A673 (cell line): Measurements from ENCODE around the gene COPS7A. TPM values are rescaled to one million over a fixed set of nuclear protein-coding genes. Genes with fewer than 3 reads are reported as not detected.
"Not testable (repeated sequence)": the region's sequence is repeated elsewhere in the genome, so short reads cannot be mapped to it uniquely, and the experiment has no call there.

Source experiments
- BruUV-seq: library from RNA; stranded (reverse); fragments of 400-500 nt; replicated peaks from 2 replicates; lab custom pipeline; 2021; lab: Mats Ljungman, UMichigan
- CTCF ChIA-PET: fragments of 300-600 bp; sonication (Branson Sonifier 250); formaldehyde crosslinking; loops from one replicate; lab custom pipeline; 2022; ENCODE audit warnings: antibody characterized with exemption; lab: Charles Lee
- POLR2A ChIA-PET: fragments of 300-600 bp; sonication (Branson Sonifier 250); formaldehyde crosslinking; loops from one replicate; lab custom pipeline; 2022; ENCODE audit warnings: antibody characterized with exemption; ENCODE audit not compliant: low non-redundant PET; lab: Charles Lee
- DNase-seq: peaks from one replicate; pipeline ENCODE4 v3.0.0-alpha.2; 2015; ENCODE audit warnings: low spot score
- H3K27ac ChIP-seq: fragments of 200-600 bp; sonication (generic); 2 replicates; pipeline ENCODE4 v1.5.1; 2016; ENCODE audit warnings: mixed run types, low read depth, mild to moderate bottlenecking, mixed read lengths, antibody characterized with exemption, low read length; ENCODE audit not compliant: poor library complexity, severe bottlenecking
- H3K27me3 ChIP-seq: fragments of 200-600 bp; sonication (generic); replicated peaks from 2 replicates; pipeline ENCODE4 v1.6.1; 2017; ENCODE audit warnings: mixed run types, low read depth, mild to moderate bottlenecking, mixed read lengths, antibody characterized with exemption, low read length; ENCODE audit not compliant: insufficient read depth, poor library complexity
- H3K36me3 ChIP-seq: fragments of 200-600 bp; sonication (generic); 2 replicates; pipeline ENCODE4 v1.6.1; 2016; ENCODE audit warnings: mixed run types, mild to moderate bottlenecking, mixed read lengths, antibody characterized with exemption, low read length; ENCODE audit not compliant: insufficient read depth, poor library complexity, severe bottlenecking
- H3K4me1 ChIP-seq: fragments of 200-600 bp; sonication (generic); 2 replicates; pipeline ENCODE4 v1.6.1; 2017; ENCODE audit warnings: mixed run types, mild to moderate bottlenecking, mixed read lengths, antibody characterized with exemption, low read length; ENCODE audit not compliant: insufficient read depth, poor library complexity, severe bottlenecking
- H3K4me3 ChIP-seq: fragments of 200-600 bp; sonication (generic); 2 replicates; pipeline ENCODE4 v1.5.1; 2016; ENCODE audit warnings: low read depth, mixed run types, mild to moderate bottlenecking, mixed read lengths, low read length; ENCODE audit not compliant: poor library complexity, severe bottlenecking
- H3K9me3 ChIP-seq: fragments of 200-600 bp; sonication (generic); 2 replicates; pipeline ENCODE4 v1.6.1; 2016; ENCODE audit warnings: mixed run types, low read depth, mild to moderate bottlenecking, mixed read lengths, antibody characterized with exemption, low read length; ENCODE audit not compliant: poor library complexity, severe bottlenecking
- EZH2 ChIP-seq: fragments of 200-600 bp; sonication (generic); IDR thresholded peaks from 2 replicates; pipeline ENCODE4 v1.6.1; 2017; ENCODE audit warnings: borderline replicate concordance, low read depth, mild to moderate bottlenecking, mixed read lengths, antibody characterized with exemption, low read length; ENCODE audit not compliant: poor library complexity, severe bottlenecking
- intact Hi-C: fragments of 100-400 bp; cut with micrococcal nuclease; formaldehyde crosslinking; loops from one replicate; pipeline ENCODE4 v1.10.0; 2022; ENCODE audit not compliant: unreplicated experiment
- total RNA-seq: library from RNA; stranded (reverse); gene quantifications from 2 replicates; pipeline ENCODE4 v1.2.3, GENCODE V29; 2021
- TF ChIP-seq, protein P1 (sequence below): fragments of 300-800, 200-600 bp; sonication (generic); conservative IDR thresholded peaks from 2 replicates; pipeline ENCODE4 v1.5.1; 2017; ENCODE audit warnings: low read depth, mild to moderate bottlenecking, antibody characterized with exemption, low read length, moderate library complexity, mixed read lengths

The COPS7A gene
- total RNA-seq, 1 experiment from 2014 or later = 67.2 TPM

DNA sequence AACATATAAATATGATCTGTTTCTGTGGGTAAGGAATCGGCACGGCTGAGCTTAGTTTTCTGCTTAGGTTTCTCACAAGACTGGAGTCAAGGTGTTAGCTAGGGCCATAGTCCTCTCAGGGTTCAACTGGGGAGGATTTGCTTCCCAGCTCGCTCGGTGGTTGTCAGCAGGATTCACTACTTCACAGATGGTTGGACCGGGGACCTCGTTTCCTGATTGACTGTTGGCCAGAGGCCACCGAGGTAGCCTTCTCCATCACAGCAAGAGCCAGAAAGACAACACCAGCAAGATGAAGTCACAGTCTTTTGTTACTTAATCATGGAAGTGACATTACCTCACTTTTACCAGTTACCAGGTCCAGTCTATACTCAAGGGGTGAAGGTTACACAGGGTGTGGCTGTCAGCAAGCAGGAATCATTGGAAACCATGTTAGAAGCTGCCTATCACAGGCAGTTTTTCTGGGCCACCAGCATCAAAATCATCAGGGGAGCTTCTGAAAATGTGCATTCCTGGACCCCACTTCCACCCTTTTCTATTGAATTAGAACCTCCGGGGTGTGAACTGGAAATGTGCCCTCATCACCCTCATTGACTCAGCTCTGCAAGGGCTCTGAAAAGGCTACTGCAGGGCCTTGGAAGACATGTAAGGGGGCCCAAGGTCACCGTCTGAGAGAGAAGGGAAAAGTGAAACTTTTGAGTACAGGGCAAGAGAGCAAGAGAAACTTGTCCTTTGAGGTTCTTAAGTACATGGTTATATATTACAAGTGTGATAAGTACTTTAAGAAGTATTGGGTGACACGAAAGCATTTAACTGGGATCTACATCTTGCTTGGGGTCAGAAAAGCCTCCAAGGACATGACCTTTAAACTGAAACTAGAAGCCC, 10.9 kb downstream of the COPS7A start:
- no peak overlapping the region for H3K4me3 ChIP-seq
- CTCF ChIA-PET = no interaction called here

DNA sequence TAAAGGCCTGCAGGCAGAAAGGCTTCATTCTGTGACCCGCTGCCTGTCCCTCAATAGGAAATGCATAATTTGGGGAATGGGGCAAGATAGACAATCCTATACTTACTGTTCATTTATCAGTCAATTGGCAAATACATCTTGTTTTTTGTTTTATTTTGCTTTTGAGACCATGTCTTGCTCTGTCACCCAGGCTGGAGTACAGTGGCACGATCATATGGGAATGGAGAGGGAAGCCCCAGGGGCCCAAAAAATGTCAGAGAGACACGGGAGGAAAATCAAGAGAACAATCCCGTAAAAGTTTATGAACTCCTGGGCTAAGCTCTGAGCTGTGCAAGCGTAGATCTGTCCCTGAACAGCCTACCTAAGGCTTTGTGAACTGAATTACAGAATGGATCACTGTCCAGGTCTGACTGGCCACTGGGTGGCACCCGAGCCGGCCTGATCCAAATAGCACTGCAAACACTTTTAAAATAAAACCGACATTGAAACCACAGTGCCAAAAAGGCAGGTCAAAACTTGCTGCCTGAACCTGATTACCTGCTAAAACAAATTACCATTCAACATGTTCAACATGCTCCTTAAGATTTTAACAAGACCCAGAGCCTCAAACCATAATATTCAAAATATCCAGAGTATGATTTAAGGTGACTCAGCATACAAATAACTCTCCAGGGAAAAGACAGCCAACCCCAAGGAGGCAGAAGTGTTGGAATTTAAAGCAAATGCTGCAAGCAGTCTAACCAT, 11.8 kb downstream of the COPS7A start:
- Histone ChIP-seq H3K4me1 (peaks cover 7% of the 10 kb centered on the region), H3K36me3 (peaks cover 10% of the 10 kb centered on the region), H3K4me3 (no peak overlapping the region), H3K9me3 (no peaks in the 10 kb centered on the region), H3K27me3 (no peaks in the 10 kb centered on the region), H3K27ac (peak overlapping the region; percentile 26)
- intact Hi-C loops = loop anchor here (5.0 kb wide), 1 partner anchor 42 kb away; no protein-coding TSS in a partner anchor
- DNase-seq = peak; percentile 63
- ChIA-PET CTCF (no interaction called here), POLR2A (no interaction called here)
- TF ChIP-seq, protein P1, sequence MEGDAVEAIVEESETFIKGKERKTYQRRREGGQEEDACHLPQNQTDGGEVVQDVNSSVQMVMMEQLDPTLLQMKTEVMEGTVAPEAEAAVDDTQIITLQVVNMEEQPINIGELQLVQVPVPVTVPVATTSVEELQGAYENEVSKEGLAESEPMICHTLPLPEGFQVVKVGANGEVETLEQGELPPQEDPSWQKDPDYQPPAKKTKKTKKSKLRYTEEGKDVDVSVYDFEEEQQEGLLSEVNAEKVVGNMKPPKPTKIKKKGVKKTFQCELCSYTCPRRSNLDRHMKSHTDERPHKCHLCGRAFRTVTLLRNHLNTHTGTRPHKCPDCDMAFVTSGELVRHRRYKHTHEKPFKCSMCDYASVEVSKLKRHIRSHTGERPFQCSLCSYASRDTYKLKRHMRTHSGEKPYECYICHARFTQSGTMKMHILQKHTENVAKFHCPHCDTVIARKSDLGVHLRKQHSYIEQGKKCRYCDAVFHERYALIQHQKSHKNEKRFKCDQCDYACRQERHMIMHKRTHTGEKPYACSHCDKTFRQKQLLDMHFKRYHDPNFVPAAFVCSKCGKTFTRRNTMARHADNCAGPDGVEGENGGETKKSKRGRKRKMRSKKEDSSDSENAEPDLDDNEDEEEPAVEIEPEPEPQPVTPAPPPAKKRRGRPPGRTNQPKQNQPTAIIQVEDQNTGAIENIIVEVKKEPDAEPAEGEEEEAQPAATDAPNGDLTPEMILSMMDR = peak; percentile 82
- no peak for TF ChIP-seq EZH2
- no TSS peak for BruUV-seq

More for the DNA sequence above, 10.9 kb downstream of the COPS7A start:
- no TSS peak for BruUV-seq
- POLR2A ChIA-PET = no interaction called here
- intact Hi-C loops = loop anchor here (5.0 kb wide), 1 partner anchor 43 kb away; no protein-coding TSS in a partner anchor
- H3K27ac ChIP-seq = no peak overlapping the region
- DNase-seq = no peak
- H3K4me1 ChIP-seq = peaks cover 7% of the 10 kb centered on the region
- no peaks in the 10 kb centered on the region for H3K27me3 ChIP-seq
- H3K36me3 ChIP-seq = peaks cover 18% of the 10 kb centered on the region
- TF ChIP-seq EZH2 = no peak
- TF ChIP-seq, protein P1 = no peak
- no peaks in the 10 kb centered on the region for H3K9me3 ChIP-seq

DNA sequence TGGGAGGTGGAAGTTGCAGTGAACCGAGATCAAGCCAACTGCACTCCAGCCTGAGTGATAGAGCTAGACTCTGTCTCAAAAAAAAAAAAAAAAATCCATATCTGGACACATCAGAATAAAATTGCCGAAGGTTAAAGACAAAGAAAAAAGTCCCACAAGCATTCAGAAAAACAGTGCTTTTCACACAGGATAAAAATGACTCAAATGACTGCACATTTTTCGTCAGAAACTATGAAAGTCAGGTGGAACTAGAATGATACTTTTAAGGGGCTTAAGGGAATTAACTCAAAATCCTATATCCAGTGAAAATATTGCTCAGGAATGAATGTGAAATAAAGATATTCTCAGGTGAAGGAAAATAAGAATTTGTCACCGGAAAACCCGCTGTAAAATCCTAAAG, 12.9 kb downstream of the COPS7A start:
- no peak for DNase-seq
- H3K9me3 ChIP-seq = no peaks in the 10 kb centered on the region
- intact Hi-C loops = loop anchor here (5.0 kb wide), 1 partner anchor 41 kb away; no protein-coding TSS in a partner anchor
- H3K27me3 ChIP-seq = no peaks in the 10 kb centered on the region
- POLR2A ChIA-PET = no interaction called here
- no peaks in the 10 kb centered on the region for H3K36me3 ChIP-seq
- H3K27ac ChIP-seq = no peak overlapping the region
- no TSS peak for BruUV-seq
- H3K4me3 ChIP-seq = no peak overlapping the region
- CTCF ChIA-PET = interaction anchor here (0.6 kb wide), 1 partner anchor 37 kb away, joined by 3 read pairs; no protein-coding TSS in a partner anchor
- peaks cover 7% of the 10 kb centered on the region for H3K4me1 ChIP-seq
- TF ChIP-seq, protein P1 = no peak
- no peak for TF ChIP-seq EZH2

DNA sequence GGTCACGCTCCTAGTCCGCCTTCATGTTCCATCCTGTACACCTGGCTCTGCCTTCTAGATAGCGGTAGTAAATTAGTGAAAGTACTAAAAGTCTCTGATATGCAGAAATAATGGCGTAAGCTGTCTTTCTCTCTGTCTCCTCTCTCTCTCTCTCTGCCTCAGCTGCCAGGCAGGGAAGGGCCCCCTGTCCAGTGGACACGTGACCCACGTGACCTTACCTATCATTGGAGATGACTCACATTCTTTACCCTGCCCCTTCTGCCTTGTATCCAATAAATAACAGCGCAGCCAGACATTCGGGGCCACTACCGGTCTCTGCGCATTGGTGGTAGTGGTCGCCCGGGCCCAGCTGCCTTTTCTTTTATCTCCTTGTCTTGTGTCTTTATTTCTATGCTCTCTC, 18.2 kb downstream of the COPS7A start:
- H3K36me3 ChIP-seq = peaks cover 11% of the 10 kb centered on the region
- POLR2A ChIA-PET, BruUV-seq, DNase-seq, H3K4me1 ChIP-seq, H3K27me3 ChIP-seq, H3K9me3 ChIP-seq, H3K4me3 ChIP-seq, intact Hi-C loops, CTCF ChIA-PET, H3K27ac ChIP-seq: not testable (repeated sequence)
